Kasumi-1 (cell line): ENCODE measurements around the gene SERPINI1.
A peak's percentile ranks its signal among the peaks of the same experiment; 100 is the strongest.

ENCODE experiments used
- DNase-seq, 2 experiments: peaks; one replicate each; lab custom pipeline; 2025; lab: John Stamatoyannopoulos, UW

SERPINI1 gene

GRCh38 chr3:167734498-167735232, 856 bp upstream of the SERPINI1 start, which contains the start of gene PDCD10:
TSS of gene PDCD10 (minus strand) at chr3:167734892. CDS start at chr3:167720157, 14,735 bp downstream.
- DNase-seq: peak; percentile 99

GRCh38 chr3:167736264-167736787, 805 bp downstream of the SERPINI1 start:
- DNase-seq: no peak

DNA sequence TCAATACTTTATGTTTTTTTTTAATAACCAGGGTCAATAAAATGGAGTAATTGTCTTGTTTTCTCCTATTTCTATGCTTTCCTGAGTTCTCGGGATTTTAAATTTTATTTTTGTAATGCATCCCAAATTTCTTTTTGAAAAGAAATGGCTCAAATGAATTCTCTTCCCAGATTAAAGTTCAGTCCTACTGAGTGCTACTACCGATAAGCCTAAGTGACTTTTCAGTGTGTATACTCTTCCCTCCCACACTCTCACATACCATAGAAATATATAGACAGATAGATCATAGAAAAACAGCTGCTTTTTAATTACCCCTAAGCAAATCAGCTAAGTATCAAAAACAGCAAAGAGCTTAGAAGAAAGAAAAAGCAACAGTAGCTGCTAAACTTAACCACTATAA, 1.5 kb downstream of the SERPINI1 start:
- no peak for DNase-seq

GRCh38 chr3:167738037-167738436, 2.5 kb downstream of the SERPINI1 start:
- no peak for DNase-seq

DNA sequence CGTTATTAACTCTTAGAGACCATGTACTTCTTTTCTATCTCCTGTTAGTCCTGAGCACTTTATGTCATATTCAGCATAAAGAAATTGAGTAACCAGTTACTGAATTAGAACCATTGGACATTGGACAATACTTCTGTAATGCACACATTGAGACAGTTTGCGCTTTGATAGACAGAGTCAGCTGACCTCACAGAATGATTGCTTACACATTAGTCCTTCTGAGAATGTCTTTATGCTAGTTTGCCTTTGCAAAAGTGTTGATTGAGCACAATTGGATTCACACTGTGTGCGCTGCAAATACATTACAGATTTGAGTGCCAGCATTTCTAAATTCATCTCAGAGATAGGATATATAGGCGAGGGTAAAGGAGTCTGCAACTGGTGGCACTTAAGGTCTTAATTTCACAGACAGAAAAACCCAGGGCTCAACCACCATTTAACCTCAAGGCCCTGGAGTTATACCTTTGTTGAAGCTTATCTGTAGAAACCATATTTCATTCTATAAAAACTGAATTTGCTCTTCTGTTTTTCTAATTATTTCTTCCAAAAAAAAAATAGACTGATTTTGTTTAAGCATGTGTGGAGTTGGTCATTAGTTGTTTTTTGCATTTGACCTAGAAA, 3.8 kb downstream of the SERPINI1 start:
- DNase-seq: no peak

DNA sequence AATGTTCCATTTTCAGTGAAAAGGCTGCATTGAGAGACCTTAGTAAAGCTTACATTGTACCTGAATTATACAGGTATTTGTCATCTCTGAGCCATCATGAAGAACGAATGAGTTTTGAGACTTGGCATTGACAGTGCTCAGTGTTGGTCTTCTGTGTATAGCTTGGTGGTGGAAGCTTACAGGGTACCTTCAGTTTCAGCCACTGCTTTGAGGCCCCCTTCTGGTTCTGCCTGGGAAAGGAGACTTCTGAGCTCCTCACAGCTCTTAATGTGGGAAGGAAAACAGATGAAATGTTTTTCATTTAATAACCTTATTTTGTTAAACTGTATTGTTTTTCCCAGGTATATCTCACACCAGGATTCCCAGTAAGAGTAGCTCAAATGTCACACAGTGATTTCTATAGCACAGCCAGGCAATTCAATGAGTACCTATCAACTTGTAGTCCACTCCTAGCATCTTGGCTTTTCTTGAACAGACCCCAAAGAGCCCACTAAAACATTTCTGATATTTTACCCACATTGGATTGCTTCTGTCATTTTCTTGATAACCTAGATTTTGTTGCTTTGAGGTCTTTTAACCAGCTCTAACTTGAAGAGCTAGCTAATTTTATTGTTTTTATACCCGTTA, 5.6 kb downstream of the SERPINI1 start:
- DNase-seq: peak; percentile 65 to 79

GRCh38 chr3:167742338-167742737, 6.8 kb downstream of the SERPINI1 start:
- DNase-seq: no peak

DNA sequence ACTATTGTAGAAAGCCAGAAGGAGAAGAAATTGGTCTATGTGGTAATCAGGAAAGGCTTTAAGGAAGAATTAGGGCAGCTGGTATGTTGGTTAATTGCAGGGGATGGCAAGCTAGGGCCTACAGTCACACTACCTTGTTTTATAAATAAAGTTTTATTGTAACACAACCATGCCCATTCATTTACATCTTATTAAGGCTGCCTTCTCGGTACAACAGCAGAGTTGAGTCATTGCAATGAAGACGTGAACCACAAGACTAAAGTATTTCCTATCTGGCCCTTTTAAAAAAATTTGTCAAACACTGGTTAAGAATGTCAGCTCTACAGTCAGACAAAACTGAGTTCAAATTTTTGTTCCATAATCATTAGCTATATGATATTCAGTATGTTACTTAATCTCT, 8.3 kb downstream of the SERPINI1 start:
- DNase-seq: peak; percentile 25 to 52

DNA sequence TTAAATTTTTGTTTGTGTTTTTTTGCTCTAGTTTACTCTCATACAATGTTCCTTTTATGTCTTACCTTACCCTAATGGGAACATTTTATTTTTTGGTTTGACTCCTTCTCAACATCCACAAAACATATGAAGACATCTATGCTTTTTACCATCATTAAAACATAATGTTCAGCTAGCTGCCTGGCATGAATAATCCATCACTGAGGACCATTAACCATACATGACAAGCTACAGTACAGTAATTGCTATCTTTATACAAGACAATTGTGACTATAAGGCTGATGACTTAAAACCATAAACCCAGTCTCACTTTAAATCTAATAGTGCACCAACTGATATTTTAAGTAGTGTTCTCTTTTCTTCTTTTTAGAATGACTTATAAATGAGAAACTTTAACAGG, 13.7 kb downstream of the SERPINI1 start:
- no peak for DNase-seq

GRCh38 chr3:167749728-167750127, 14.2 kb downstream of the SERPINI1 start:
- no peak for DNase-seq

DNA sequence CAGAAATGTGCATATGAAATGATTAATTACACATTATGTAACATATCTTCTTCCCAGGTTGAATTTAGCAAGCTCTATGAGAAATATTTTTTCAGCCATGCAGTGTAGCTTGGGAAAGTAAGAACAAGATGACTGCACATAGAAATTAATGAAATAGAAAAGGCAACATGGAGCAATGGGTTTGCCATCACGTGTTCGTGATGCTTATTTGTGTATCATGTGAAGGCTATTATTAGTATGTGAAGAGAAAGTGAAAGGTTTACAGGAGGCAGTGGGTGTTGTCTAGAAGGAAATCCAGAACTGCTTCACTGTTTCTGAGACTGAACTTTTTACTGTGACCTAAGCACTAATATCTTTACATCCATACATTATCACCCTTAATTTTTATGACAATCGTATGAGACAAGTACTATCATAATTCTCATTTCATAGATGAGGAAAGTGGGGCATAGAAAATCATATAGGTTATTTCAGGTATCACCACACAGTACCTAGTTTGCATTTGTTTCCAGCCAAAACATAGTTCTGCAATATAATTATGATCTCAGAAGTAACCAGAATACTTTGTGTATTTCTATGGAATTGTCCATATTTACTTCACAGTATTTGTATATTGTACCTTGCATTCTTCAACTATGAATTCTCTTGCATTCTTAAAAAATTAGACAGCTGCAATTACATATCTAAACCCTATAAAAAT, 14.9 kb downstream of the SERPINI1 start:
- no peak for DNase-seq

GRCh38 chr3:167754049-167754448, 18.5 kb downstream of the SERPINI1 start:
- no peak for DNase-seq

DNA sequence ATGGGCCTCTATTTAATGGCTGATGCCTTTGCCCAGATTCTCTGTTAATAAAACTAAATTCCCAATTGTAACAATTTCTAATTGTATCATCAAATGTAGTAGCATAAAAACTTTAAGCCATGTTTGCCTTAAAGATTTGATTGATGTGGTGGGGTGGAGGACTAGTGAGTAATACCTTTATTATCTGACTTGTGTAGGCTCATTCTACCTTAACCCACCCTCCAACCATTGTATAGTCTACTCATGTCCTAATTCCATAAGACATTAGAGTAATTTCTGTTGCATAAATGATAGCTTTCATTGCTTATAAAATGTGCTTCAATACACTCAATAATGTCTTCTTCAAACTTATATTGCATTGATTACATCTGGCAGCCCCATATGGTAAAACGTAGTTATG, 25.8 kb downstream of the SERPINI1 start:
- DNase-seq: no peak

GRCh38 chr3:167762296-167762695, 26.8 kb downstream of the SERPINI1 start:
- DNase-seq: no peak

DNA sequence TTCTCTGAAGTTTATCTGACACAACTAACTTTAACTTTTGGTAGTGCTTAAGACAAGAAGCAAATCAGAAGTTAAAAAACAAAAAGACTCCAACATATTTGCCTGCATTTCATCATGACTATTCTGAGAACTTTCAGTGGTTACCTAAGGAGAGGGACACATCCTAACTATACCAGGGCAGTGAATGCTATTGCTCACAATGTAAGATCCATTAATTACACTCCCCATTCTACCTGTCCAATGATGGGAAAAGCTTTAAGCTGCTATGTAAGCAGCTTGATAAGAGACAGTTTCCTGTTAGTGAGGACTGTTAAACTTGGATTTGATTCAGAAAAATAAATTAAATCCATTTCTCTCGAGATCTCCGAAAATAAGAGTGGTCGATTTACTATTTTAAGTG, 37.5 kb downstream of the SERPINI1 start:
- DNase-seq: no peak

- DNase-seq: no peak
Measured at GRCh38 chr3:167773584-167773983, 38.1 kb downstream of the SERPINI1 start.

- DNase-seq: no peak
Measured at GRCh38 chr3:167776066-167776685, 40.7 kb downstream of the SERPINI1 start.

- no peak for DNase-seq
Measured at GRCh38 chr3:167777356-167777755, 41.8 kb downstream of the SERPINI1 start.

DNA sequence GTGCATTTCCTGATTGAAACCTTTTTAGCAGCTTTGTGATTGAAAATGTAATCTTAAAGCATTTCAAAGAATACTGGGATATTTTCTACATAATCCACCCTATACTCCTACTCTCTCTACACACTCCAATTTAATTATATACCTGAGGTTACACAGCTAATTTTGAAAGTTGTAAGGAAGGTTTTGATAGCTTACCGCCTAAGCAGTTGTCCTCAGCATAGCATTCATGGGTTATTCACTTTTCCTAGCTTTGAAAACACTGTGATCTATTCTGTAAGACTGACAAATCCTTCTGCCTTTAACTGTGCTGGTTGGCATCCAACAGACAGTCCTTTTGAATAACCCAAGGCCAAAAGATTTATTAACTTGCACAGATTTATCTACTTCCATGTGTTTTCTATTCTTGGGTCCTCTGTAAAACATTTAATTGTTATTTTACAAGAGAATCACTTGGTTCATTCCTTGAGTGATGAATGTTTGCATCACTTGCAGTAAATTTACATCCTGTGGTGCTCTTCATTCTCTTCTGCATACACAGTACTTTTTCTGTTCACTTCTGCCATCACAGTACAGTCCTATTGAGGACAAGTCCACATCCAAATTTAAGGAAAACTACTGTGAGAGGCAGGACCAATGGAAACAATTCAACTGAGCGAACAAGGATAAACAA, 44.8 kb downstream of the SERPINI1 start:
- no peak for DNase-seq

DNA sequence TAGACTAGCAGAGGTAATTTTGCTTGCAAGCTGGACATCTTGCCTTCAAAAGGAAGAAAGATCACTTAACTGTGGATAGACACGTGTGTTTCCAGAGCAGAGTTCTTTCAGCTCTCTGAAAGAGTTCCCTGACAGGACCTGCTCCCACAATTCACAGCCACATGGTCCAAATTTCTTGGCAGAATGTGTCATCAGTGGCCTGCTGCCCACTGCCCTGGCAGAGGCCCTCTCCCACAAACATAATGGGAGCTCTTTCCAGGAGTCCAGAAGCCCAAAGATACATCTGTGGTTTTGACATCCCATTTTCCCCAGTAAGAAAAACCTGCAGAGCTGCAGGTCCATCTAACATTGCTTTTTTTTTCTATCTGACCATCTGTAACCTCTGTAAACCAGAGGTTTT, 48.3 kb downstream of the SERPINI1 start:
- DNase-seq: no peak

- no peak for DNase-seq
Measured at GRCh38 chr3:167785790-167786189, 50.3 kb downstream of the SERPINI1 start.
